Fibroblast of skin of left quadriceps (primary cell): Measurements from ENCODE around the gene SCGB3A1.

Experiments used
- DNase-seq, 2 experiments: peaks; one replicate each; pipeline ENCODE4 v3.0.0-alpha.2; 2013; ENCODE audit warnings: low read depth in 2 of 2

The SCGB3A1 gene

GRCh38 chr5:180604271-180604670 lies 13.0 kb upstream of the SCGB3A1 start:
- DNase-seq, result no peak

GRCh38 chr5:180603076-180603594 lies 11.8 kb upstream of the SCGB3A1 start:
- no peak for DNase-seq

GRCh38 chr5:180602481-180603075 lies 11.3 kb upstream of the SCGB3A1 start:
- DNase-seq, result no peak

- DNase-seq, result no peak
Measured at GRCh38 chr5:180601591-180602480, 10.5 kb upstream of the SCGB3A1 start.

GRCh38 chr5:180600554-180601041 lies 9.3 kb upstream of the SCGB3A1 start:
- no peak for DNase-seq

GRCh38 chr5:180599981-180600553 lies 8.8 kb upstream of the SCGB3A1 start:
- DNase-seq, result no peak

- DNase-seq, result no peak
Measured at GRCh38 chr5:180599590-180599914, 8.3 kb upstream of the SCGB3A1 start.

- no peak for DNase-seq
Measured at GRCh38 chr5:180598797-180599589, 7.7 kb upstream of the SCGB3A1 start.

- DNase-seq, result no peak
Measured at GRCh38 chr5:180598316-180598701, 7.0 kb upstream of the SCGB3A1 start.

- no peak for DNase-seq
Measured at GRCh38 chr5:180596668-180597231, 5.5 kb upstream of the SCGB3A1 start.

- DNase-seq, result no peak
Measured at GRCh38 chr5:180596115-180596667, 4.9 kb upstream of the SCGB3A1 start.

- DNase-seq, result no peak
Measured at GRCh38 chr5:180595381-180596114, 4.2 kb upstream of the SCGB3A1 start.

GRCh38 chr5:180595046-180595379 lies 3.7 kb upstream of the SCGB3A1 start:
- no peak for DNase-seq

- DNase-seq, result no peak
Measured at GRCh38 chr5:180594311-180595045, 3.2 kb upstream of the SCGB3A1 start.

- no peak for DNase-seq
Measured at GRCh38 chr5:180593446-180594206, 2.3 kb upstream of the SCGB3A1 start.

- no peak for DNase-seq
Measured at GRCh38 chr5:180592176-180592575, 877 bp upstream of the SCGB3A1 start.

- DNase-seq, result no peak
Measured at GRCh38 chr5:180590543-180591310, 572 bp downstream of the SCGB3A1 start.

- no peak for DNase-seq
Measured at GRCh38 chr5:180589771-180590542, 1.3 kb downstream of the SCGB3A1 start.
